HPDE6-E6E7 (cell line): ENCODE measurements around the gene COL20A1.
A peak's percentile ranks its signal among the peaks of the same experiment; 100 is the strongest.

Experiments
- DNase-seq: peaks from one replicate; pipeline ENCODE4 v3.0.0; 2011; ENCODE audit warnings: missing footprints; ENCODE audit errors: extremely low spot score

The COL20A1 gene

DNA sequence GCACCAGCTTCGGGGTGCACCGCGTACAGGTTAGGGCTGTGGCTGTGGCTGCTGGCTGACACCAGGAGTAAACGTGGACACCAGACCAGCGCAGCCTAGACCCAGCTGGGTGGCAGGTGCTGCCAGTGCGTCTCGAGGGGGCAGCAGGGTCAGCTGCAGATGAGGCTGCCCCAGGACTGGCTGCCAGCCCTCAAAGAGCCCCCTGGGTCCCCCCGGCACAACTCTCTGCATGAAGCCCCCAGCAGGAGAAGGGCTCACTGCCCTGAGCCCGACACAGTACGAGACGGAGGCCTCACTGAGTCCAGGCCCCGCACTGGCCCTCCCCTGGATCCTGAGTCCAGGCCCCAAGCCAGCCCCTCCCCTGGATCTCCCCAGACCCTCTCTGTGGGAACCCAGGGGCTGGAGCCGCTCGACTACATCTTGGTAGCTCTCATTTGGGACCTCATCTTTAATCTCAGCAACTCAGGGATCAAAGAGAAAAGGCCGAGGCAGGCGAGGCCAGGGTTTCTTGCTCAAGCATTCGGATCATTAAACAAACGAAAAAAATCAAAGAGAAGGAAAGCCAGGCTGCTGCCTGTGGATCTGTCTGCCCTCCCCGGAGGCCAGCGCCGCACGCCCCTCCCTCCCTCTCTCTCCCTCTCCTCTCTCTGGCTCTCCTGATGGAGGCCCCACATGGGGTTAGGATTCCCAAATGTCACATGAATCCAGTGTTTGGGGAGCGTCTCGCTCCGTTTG lies 31.8 kb upstream of the COL20A1 start:
- no peak for DNase-seq

- no peak for DNase-seq
These were observed 31.0 kb upstream of the COL20A1 start for GRCh38 chr20:63261795-63262528.

- no peak for DNase-seq
These were observed 30.1 kb upstream of the COL20A1 start for GRCh38 chr20:63262836-63263235.

DNA sequence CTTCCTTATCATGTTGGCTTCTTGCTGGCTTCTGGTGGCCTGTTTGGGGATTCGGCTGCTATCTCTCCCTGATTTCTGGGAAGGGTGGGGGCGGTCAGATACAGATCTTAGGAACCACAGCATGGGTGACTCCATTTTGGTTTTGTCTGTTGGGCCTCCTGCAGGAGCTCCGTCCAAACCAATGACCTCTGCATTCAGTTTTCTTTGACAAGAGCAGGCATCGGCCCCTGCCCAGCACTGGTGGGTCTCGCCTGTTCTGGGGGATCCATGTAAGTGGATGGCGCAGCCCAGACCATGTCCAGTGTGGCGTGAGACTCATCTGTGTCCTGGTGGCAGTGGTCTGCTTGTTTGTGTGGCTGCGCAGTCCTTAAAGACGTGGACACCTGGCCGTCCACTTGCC lies 29.0 kb upstream of the COL20A1 start:
- DNase-seq = no peak

DNA sequence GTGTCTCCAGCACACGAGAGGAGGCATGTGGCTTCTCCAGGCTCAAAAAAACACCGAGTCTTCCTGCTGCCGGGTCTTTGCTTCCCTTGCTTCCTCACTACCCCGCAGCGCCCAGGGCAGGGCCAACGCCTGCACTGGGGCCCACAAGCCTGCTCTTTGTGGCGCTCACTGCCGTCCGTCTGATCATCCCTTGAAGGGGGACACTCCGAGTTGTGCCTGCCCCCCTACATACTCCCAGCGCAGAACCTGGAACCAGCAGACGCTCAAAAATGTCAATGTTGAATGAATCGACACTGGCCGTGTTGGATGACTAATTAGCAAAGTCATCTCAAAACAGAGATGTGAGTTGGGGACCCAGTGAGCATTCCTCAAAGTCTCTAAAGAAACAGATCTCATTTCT lies 28.5 kb upstream of the COL20A1 start:
- no peak for DNase-seq

DNA sequence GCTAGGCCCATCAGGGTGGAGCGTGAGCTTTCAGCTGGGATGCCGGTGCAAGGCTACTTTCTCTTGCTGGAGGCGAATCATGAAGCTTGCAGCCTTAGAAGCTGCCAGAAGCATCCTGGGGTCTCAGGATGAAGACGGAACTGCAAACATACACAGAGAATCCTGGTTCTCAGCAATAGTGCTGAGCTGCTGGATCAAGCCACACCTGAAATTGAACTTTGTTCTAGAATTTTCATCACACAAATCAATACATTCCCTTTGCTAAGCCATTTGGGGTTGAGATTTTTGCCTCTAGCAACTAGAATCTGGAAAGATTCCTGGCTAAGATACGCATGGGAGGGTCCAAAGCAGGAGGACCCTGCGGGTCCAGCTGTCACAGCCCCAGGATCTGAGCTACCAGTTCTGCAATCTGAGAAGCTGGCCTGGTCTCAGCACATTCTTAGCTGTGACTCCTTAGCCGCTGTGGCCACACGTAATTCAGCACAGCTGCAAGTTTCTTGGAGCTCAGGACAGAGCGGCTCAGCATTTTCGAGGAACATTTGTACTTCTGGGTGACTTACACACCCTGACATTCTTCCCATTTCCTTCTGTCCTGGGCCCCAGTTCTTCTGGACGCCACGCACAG lies 27.0 kb upstream of the COL20A1 start:
- no peak for DNase-seq

GRCh38 chr20:63267691-63268090 lies 25.3 kb upstream of the COL20A1 start:
- no peak for DNase-seq

- DNase-seq = no peak
These were observed 24.7 kb upstream of the COL20A1 start for GRCh38 chr20:63268256-63268655.

- peak; percentile 61 for DNase-seq
These were observed 24.1 kb upstream of the COL20A1 start for GRCh38 chr20:63268671-63269439.

- no peak for DNase-seq
These were observed 23.3 kb upstream of the COL20A1 start for GRCh38 chr20:63269724-63270123.

DNA sequence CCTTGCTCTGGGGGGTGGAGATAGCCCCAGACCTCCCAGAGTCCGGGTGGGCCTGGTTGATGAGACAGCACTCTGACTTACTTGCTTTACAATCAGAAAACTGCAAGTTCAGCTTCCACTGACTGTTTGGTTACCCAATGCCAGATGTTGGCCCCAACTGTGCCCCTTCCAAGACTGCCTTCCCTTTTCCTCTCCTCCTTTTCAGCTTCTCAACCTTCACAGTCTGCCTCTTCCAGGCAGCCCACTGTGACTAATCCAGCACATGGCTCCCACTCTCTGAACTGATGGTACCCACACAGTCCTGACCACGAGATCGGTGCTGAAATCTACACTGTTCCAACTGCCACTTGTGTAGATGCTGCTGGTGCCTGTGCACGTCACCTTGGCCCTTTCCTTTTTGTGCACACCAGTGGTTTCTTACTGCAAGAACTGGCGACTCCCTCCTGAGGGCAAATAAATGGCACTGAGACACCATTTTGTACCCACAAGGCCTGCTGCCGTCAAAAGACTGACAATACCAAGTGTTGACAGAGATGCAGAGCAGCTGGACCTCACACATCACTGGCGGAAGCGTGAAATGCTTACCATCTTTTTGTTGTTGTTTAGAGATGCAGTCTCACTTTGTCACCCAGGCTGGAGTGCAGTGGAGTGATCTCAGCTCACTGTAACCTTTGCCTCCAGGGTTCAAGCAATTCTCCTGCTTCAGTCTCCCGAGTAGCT lies 22.2 kb upstream of the COL20A1 start:
- no peak for DNase-seq

- peak; percentile 97 for DNase-seq
These were observed 20.6 kb upstream of the COL20A1 start, which contains the start of gene ARFGAP1 for GRCh38 chr20:63272105-63273058. Gene ARFGAP1 (plus strand): TSS chr20:63272813. CDS start chr20:63275581, 2,768 bp downstream.

DNA sequence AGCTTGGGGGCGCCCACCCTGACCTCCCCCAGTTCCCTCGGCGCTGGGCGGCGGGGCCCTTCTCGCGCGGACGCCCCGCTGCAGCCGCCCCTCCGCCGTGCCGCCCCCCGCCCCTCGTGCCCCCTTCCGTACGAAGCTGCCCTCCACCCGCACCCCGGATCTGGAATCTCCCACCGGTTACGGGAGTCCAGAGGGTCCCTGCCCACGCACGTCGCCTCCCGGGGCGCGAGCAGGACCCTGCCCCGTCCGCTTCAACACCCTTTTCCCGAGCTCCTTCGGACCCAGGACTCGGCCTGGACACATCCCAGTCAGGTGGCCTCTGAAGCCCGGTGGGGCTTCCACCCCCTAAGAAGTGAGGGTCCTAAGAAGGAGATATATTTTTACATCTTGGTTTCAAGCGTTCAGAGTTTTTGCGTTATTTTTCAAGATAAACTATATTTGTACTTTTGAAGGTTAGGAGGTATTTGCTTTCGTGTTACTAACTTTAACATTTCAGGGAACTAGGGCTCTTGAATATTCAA lies 19.9 kb upstream of the COL20A1 start:
- DNase-seq = no peak

DNA sequence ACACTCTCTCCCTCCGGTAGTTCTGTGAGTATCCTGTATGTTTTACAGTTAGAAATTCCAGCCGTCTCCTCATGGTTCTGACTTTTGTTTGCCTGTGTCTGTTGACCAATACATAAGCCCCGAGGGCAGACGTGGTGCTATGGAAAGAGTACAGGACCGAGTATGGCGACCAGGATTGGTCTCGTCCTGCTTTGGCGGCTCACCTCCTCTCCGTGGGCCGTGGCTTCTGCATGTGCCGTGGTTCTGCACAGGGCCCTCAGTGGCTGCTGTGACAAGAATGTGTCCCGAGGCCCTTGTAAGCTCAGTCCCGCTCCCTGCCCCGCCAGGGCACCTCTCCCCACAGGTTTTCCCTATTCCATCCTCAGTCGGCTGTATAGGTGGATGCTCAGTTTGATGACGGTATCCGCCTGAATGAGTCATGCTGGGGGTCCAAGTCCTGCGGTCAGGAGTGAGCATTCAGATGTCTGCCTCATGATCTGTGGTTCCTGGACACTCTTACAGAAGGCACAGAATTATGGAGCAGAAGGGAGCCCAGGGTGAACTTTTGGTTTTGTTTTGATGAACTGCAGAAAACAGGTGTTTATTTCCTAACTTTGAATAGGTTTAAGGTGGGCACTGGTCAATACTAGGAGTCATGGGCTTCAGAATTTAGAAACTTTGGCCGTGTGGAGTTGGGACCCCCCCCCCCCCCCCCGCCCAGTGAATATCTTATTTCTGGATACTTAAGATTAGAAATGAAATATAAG lies 19.2 kb upstream of the COL20A1 start:
- DNase-seq = peak; percentile 58

DNA sequence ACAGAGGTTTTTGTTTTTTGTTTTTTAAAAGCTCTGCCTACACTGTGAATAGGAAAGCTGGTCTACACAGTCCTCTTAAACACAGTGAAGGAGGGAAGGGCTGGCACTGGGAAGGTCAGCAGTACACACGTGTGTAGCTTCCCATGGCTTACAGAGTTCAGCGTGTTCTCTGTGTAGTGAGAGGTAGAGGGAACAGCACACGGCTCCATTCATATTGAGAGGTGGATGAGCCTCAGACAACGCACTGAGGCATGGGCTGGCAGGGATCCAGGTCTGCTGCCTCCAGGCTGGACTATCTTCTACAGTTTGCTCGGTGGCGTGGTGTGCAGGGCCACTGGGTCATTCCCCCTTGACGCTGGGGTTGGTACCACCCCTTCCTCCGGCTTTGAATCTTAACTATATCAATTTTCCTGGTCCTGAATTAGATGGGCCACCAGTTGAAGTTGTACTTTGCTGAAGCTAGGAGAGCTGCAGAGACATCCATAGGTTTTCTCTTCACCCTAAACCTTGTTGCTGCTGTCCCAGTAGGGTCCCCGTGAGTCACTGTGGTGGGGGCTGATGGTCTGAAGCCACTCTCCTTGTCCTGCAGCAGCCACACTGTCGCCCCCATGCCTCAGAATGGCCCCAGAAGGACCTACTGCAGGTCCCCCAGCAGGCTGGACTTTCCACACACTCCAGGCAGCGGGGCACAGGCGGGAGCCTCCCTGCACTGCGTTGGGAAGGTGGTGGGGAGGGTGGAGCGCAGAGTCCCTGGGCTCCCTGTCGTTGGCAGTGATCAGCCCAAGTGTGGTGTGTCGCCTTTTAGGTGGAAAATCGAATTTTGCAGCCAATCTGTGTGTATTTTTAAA lies 18.4 kb upstream of the COL20A1 start:
- no peak for DNase-seq

- DNase-seq = no peak
These were observed 17.2 kb upstream of the COL20A1 start for GRCh38 chr20:63275825-63276224.

- DNase-seq = no peak
These were observed 16.0 kb upstream of the COL20A1 start for GRCh38 chr20:63276956-63277355.
